ENCODE results near the gene VSNL1.

DNA sequence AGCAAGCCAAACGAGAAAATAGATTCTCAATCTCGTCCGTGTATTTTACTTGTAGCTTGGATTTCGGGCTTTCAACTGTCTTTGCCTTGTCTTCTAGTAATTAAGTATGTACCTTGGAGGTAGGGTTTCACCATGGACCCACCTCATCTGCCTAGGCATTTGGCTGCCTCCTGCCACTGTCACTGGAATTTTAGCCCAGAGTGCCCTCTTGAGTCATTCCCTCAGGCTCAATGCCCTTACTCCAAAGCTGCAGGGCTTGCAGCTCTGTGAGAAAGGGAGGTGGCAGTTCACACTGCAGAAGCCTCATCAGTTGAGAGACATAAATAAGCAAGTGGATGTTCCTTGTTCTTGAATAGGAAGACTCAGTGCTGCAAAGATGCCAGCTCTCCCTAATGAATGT is 89.6 kb downstream of the VSNL1 start:
- TF ChIP-seq, protein P1, sequence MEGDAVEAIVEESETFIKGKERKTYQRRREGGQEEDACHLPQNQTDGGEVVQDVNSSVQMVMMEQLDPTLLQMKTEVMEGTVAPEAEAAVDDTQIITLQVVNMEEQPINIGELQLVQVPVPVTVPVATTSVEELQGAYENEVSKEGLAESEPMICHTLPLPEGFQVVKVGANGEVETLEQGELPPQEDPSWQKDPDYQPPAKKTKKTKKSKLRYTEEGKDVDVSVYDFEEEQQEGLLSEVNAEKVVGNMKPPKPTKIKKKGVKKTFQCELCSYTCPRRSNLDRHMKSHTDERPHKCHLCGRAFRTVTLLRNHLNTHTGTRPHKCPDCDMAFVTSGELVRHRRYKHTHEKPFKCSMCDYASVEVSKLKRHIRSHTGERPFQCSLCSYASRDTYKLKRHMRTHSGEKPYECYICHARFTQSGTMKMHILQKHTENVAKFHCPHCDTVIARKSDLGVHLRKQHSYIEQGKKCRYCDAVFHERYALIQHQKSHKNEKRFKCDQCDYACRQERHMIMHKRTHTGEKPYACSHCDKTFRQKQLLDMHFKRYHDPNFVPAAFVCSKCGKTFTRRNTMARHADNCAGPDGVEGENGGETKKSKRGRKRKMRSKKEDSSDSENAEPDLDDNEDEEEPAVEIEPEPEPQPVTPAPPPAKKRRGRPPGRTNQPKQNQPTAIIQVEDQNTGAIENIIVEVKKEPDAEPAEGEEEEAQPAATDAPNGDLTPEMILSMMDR (conservative IDR thresholded peaks at IDR 0.05 in 1 of 2, IDR thresholded peaks at IDR 0.05 in 1 of 2; ENCODE audit: low read depth in 1 of 2, low read length in 2 of 2) = no peak
- TF ChIP-seq EZH2 (IDR thresholded peaks at IDR 0.05; ENCODE audit: low read length, missing control alignments) = no peak

Measured in fibroblast of lung (primary cell).